Left forelimb (tissue), 1 donor: ENCODE data around the gene EFS.
A peak's percentile ranks its signal among the peaks of the same experiment; 100 is the strongest.

ENCODE experiments used
- DNase-seq: peaks from one replicate; pipeline ENCODE4 v3.0.0-alpha.2; 2018; ENCODE audit warnings: low spot score

EFS gene

DNA sequence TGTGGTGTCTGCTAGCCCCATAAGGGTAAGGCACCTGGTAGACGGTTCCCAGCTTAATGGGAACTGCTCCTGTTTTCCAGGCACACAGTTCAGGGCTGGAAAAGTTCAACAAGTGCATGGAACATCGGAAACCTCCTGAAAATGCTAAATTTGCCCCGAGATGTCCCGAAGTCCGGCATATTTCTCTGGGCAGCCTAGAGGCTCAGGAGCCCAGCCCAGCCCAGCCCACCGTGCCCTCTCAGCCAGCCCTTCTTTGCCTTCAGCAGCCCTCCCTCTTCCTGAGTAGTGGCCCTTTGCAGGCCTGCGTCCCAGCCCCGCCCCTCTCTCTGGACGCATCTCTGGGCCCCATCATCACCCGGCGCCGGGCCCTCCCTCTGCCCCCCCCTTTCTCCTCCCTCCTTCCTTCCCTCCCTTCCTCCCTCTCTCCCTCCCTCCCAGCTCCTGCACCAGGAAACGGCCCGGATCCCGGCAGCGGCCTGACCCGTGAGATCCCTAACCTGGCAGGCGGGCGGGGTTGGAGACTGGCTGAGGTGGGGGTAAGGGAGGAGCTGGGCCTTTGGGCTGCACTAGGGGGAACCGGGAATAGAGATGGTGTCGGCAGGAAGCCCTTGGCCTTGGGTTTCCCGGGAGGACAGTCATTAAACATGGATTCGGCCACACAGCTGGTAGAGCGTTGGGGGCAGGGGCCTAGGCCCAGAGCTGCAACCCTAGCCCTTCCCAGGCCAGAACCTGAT, 58.4 kb downstream of the EFS start, which contains the start of gene BCL2L2:
BCL2L2 (plus strand) TSS at position 422 of the 734 bp plus-strand sequence. CDS start 935 bp downstream, outside the sequence.
- DNase-seq, result peak; percentile 96
